MCF 10A (cell line): ENCODE results near the gene SRC. TPM values are rescaled to one million over a fixed set of nuclear protein-coding genes. Genes with fewer than 3 reads are reported as not detected.
"Not testable (repeated sequence)": the region's sequence is repeated elsewhere in the genome, so short reads cannot be mapped to it uniquely, and the experiment has no call there.

Experiments used
- BruUV-seq: library from RNA; stranded (reverse); fragments of 400-500 nt; replicated peaks from 2 replicates; lab custom pipeline; 2021; lab: Mats Ljungman, UMichigan
- CTCF ChIA-PET: fragments of 300-600 bp; sonication (Branson Sonifier 250); formaldehyde crosslinking; extraction: SDS; loops from one replicate; lab custom pipeline; 2021; ENCODE audit warnings: antibody characterized with exemption, inconsistent platforms; lab: Yijun Ruan, JAX
- POLR2A ChIA-PET: fragments of 300-600, 350-650 bp; sonication (Branson Sonifier 250); formaldehyde crosslinking; extraction: SDS; loops from one replicate; lab custom pipeline; 2020; ENCODE audit warnings: antibody characterized with exemption, inconsistent platforms; lab: Yijun Ruan, JAX
- DNase-seq: peaks from one replicate; pipeline ENCODE4 v3.0.0-alpha.2; 2018; ENCODE audit not compliant: unreplicated experiment
- H3K27ac Mint-ChIP-seq: one replicate; pipeline ENCODE4 v1.8.0; 2022; ENCODE audit warnings: mild to moderate bottlenecking, low read depth, mixed read lengths; ENCODE audit not compliant: unreplicated experiment
- H3K27me3 Mint-ChIP-seq: one replicate; pipeline ENCODE4 v1.8.0; 2022; ENCODE audit warnings: mixed read lengths; ENCODE audit not compliant: insufficient read depth, unreplicated experiment
- H3K36me3 Mint-ChIP-seq: one replicate; pipeline ENCODE4 v1.8.0; 2022; ENCODE audit warnings: mild to moderate bottlenecking, moderate library complexity, mixed read lengths; ENCODE audit not compliant: insufficient read depth, unreplicated experiment
- H3K4me1 Mint-ChIP-seq: one replicate; pipeline ENCODE4 v1.8.0; 2022; ENCODE audit warnings: mixed read lengths; ENCODE audit not compliant: insufficient read depth, unreplicated experiment
- H3K4me3 Mint-ChIP-seq: one replicate; pipeline ENCODE4 v1.8.0; 2022; ENCODE audit warnings: mild to moderate bottlenecking, moderate library complexity, mixed read lengths; ENCODE audit not compliant: unreplicated experiment
- H3K9me3 Mint-ChIP-seq: one replicate; pipeline ENCODE4 v1.8.0; 2022; ENCODE audit warnings: mixed read lengths; ENCODE audit not compliant: unreplicated experiment
- intact Hi-C: fragments of 100-400 bp; cut with micrococcal nuclease; formaldehyde crosslinking; loops from 2 replicates; pipeline ENCODE4 v1.14.1; 2022
- total RNA-seq: library from RNA; stranded (reverse); gene quantifications from 2 replicates; pipeline ENCODE4 v1.2.3, GENCODE V29; 2022
- TF ChIP-seq, protein P1 (sequence below): fragments of 200-600 bp; IDR thresholded peaks from one replicate; pipeline ENCODE4 v1.8.0; 2022; ENCODE audit warnings: antibody characterized with exemption, mild to moderate bottlenecking; ENCODE audit not compliant: unreplicated experiment

The SRC gene
- total RNA-seq, 1 experiment from 2014 or later, result 28.1 TPM

DNA sequence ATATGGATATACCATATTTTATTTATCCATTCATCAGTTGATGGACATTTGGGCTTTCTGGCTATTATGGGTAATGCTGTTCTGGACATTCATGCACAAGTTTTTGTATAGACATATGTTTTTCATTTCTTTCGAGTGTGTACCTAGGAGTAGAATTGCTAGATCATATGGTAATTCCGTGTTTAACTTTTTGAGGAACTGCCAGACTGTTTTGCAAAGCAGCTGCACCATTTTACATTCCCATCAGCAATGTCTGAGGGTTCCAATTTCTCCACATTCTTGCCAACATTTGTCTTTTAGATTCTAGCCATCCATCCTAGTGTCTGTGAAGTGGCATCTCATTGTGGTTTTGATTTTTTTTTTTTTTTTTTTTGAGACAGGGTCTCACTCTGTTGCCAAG lies 20.8 kb downstream of the SRC start:
- Mint-ChIP-seq H3K27me3 (no peaks in the 10 kb centered on the region), H3K4me1 (no peaks in the 10 kb centered on the region), H3K27ac (no peak overlapping the region), H3K4me3 (no peak overlapping the region), H3K9me3 (no peaks in the 10 kb centered on the region), H3K36me3 (peaks cover 32% of the 10 kb centered on the region)
- no peak for DNase-seq
- BruUV-seq, result no TSS peak
- intact Hi-C loops, result no loop called here
- ChIA-PET POLR2A (interaction anchor here (0.7 kb wide), 1 partner anchor 11 kb away, joined by 3 read pairs; no protein-coding TSS in a partner anchor), CTCF (interaction anchor here (0.7 to 1.7 kb wide), 4 partner anchors 10 to 180 kb away, joined by 3 to 6 read pairs (median 4); no protein-coding TSS in a partner anchor)
- TF ChIP-seq, protein P1, sequence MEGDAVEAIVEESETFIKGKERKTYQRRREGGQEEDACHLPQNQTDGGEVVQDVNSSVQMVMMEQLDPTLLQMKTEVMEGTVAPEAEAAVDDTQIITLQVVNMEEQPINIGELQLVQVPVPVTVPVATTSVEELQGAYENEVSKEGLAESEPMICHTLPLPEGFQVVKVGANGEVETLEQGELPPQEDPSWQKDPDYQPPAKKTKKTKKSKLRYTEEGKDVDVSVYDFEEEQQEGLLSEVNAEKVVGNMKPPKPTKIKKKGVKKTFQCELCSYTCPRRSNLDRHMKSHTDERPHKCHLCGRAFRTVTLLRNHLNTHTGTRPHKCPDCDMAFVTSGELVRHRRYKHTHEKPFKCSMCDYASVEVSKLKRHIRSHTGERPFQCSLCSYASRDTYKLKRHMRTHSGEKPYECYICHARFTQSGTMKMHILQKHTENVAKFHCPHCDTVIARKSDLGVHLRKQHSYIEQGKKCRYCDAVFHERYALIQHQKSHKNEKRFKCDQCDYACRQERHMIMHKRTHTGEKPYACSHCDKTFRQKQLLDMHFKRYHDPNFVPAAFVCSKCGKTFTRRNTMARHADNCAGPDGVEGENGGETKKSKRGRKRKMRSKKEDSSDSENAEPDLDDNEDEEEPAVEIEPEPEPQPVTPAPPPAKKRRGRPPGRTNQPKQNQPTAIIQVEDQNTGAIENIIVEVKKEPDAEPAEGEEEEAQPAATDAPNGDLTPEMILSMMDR, result no peak

DNA sequence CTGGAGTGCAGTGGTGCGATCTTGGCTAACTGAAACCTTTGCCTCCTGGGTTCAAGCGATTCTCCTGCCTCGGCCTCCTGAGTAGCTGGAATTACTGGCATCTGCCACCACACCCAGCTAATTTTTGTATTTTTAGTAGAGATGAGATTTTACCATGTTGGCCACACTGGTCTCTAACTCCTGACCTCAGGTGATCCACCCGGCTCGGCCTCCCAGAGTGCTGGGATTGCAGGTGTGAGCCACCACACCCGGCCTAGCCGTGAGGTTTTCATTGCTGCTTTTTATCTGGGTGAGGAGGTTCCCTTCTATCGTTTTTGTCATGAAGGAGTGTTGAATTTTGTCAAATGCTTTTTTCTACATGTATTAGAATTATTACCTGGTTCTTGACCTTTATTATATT lies 23.9 kb downstream of the SRC start:
- Mint-ChIP-seq H3K36me3 (peaks cover 33% of the 10 kb centered on the region), H3K27ac (no peak overlapping the region), H3K4me3 (no peak overlapping the region), H3K27me3 (no peaks in the 10 kb centered on the region), H3K9me3 (no peaks in the 10 kb centered on the region), H3K4me1 (no peaks in the 10 kb centered on the region)
- no peak for DNase-seq
- ChIA-PET POLR2A (interaction anchor here (0.7 to 1.1 kb wide), 4 partner anchors 8 to 123 kb away, joined by 3 to 4 read pairs (median 4); partner anchors contain the start of gene MANBAL), CTCF (interaction anchor here (0.7 to 1.7 kb wide), 2 partner anchors 15 to 94 kb away, joined by 4 to 7 read pairs; no protein-coding TSS in a partner anchor)
- TF ChIP-seq, protein P1, result no peak
- intact Hi-C loops, result no loop called here
- no TSS peak for BruUV-seq

DNA sequence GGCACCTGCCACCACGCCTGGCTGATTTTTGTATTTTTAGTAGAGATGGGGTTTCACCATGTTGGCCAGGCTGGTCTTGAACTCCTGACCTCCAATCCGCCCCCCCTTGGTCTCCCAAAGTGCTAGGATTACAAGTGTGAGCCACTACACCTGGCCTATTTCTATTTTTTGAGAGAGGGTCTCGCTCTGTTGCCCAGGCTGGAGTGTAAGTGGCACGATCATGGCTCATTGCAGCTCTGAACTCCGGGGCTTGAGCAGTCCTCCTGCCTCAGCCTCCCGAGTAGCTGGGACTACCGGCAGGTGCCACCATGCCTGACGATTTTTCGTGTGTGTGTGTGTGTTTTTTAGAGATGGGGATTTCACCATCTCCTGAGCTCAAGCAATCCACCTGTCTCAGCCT lies 25.9 kb downstream of the SRC start:
- H3K4me1 Mint-ChIP-seq, H3K4me3 Mint-ChIP-seq, DNase-seq, H3K27ac Mint-ChIP-seq, intact Hi-C loops, H3K27me3 Mint-ChIP-seq, H3K9me3 Mint-ChIP-seq, BruUV-seq: not testable (repeated sequence)
- peaks cover 23% of the 10 kb centered on the region for H3K36me3 Mint-ChIP-seq
- ChIA-PET POLR2A (interaction anchor here (1.3 to 1.7 kb wide), 3 partner anchors 14 to 95 kb away, joined by 3 to 4 read pairs (median 3); no protein-coding TSS in a partner anchor), CTCF (interaction anchor here (0.7 to 3.1 kb wide), 4 partner anchors 10 to 77 kb away, joined by 3 to 24 read pairs (median 4); no protein-coding TSS in a partner anchor)

DNA sequence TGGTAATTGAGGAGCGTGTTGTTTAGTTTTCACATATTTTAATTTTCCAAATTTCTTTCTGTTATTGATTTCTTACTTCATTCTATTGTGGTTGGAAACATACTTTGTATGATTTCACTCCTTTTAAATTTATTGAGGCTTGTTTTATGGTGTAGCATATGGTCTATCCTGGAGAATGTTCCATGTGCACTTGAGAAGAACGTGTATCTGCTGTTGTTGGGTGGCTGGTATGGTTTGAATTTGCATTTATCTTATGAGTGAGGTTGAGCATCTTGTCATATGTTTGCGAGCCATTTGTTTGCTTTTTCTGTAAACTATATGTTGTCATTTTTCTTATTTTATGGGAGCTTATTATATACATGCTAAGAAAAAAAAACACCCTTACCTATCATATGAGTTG lies 26.5 kb downstream of the SRC start:
- no peaks in the 10 kb centered on the region for H3K9me3 Mint-ChIP-seq

More for the DNA sequence above, 26.5 kb downstream of the SRC start:
- H3K36me3 Mint-ChIP-seq, result peaks cover 22% of the 10 kb centered on the region
- TF ChIP-seq, protein P1, result no peak
- intact Hi-C loops, result no loop called here
- H3K27ac Mint-ChIP-seq, result no peak overlapping the region
- no peak overlapping the region for H3K4me3 Mint-ChIP-seq
- no peaks in the 10 kb centered on the region for H3K4me1 Mint-ChIP-seq
- no peak for DNase-seq
- ChIA-PET CTCF (interaction anchor here (0.6 to 3.1 kb wide), 5 partner anchors 10 to 701 kb away, joined by 3 to 24 read pairs (median 3); no protein-coding TSS in a partner anchor), POLR2A (interaction anchor here (0.6 to 1.7 kb wide), 2 partner anchors 10 to 96 kb away, joined by 3 to 4 read pairs; no protein-coding TSS in a partner anchor)
- H3K27me3 Mint-ChIP-seq, result no peaks in the 10 kb centered on the region
- BruUV-seq, result no TSS peak
